ENCODE results near the gene PDZD7.

PDZD7 gene

GRCh38 chr10:100969187-100970075 lies 61.5 kb downstream of the PDZD7 start, which contains the start of gene SEMA4G:
Gene SEMA4G (plus strand): TSS chr10:100969504. CDS start chr10:100972913, 3,409 bp downstream.
- CTCF ChIA-PET, result interaction anchor here (0.9 to 1.4 kb wide), 5 partner anchors 11 to 46 kb away, joined by 3 to 7 read pairs (median 4); no protein-coding TSS in a partner anchor

GRCh38 chr10:100968863-100969186 lies 62.1 kb downstream of the PDZD7 start:
- no peaks in the 10 kb centered on the region for H3K9me3 Mint-ChIP-seq
- peaks cover 14% of the 10 kb centered on the region for H3K4me1 Mint-ChIP-seq
- peaks cover 35% of the 10 kb centered on the region for H3K27me3 Mint-ChIP-seq
- H3K4me3 Mint-ChIP-seq, result peak overlapping the region; percentile 56
- peaks cover 2% of the 10 kb centered on the region for H3K36me3 Mint-ChIP-seq
- CTCF ChIA-PET, result interaction anchor here (0.7 to 1.2 kb wide), 6 partner anchors 10 to 46 kb away, joined by 3 to 7 read pairs (median 4); partner anchors contain the start of genes MRPL43 and TWNK
- H3K27ac Mint-ChIP-seq, result no peak overlapping the region
- no peak for DNase-seq

More at GRCh38 chr10:100969187-100970075, 61.5 kb downstream of the PDZD7 start, which contains the start of gene SEMA4G:
- H3K9me3 Mint-ChIP-seq, result no peaks in the 10 kb centered on the region
- peak; percentile 66 for DNase-seq
- H3K4me1 Mint-ChIP-seq, result peaks cover 14% of the 10 kb centered on the region
- peaks cover 2% of the 10 kb centered on the region for H3K36me3 Mint-ChIP-seq
- H3K4me3 Mint-ChIP-seq, result peak within 1 kb of the TSS; percentile 56
- H3K27me3 Mint-ChIP-seq, result peaks cover 35% of the 10 kb centered on the region
- no peak within 1 kb of the TSS for H3K27ac Mint-ChIP-seq

DNA sequence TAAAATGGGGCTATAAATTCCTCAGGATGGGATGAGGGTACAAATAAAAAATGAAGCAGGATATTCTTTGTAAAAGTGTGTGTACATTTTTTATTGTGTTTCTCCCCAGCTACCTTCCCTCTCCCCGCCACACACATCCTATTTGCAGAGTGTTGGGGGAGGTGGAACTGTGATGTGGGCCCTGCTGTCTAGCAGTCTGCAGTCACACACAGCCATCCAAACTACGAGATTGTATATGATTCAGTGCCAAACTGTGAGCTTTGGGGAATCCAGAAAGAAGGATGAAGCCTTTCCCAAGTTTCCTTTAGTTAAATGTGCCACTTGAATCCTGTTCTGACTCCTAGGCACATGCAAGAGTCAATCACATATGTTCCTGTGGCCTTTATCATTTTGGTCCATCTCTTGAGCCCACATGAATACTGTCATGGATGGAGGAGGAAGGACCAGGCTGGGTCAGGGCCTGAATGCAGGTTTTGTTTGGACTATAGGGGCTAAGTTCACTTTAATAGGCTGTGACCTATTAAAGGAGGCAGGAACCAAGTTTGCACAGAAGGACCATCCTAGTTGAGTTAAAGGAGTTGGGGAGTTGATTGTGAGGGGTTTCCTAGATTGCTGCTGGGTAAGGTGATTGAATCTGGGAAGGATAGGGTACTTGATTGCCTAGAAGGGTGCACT lies 62.7 kb downstream of the PDZD7 start:
- H3K27me3 Mint-ChIP-seq, result peaks cover 32% of the 10 kb centered on the region
- H3K9me3 Mint-ChIP-seq, result no peaks in the 10 kb centered on the region
- no peak for DNase-seq
- H3K4me3 Mint-ChIP-seq, result peak overlapping the region; percentile 56
- peaks cover 14% of the 10 kb centered on the region for H3K4me1 Mint-ChIP-seq
- CTCF ChIA-PET, result interaction anchor here (0.7 to 1.7 kb wide), 7 partner anchors 10 to 47 kb away, joined by 3 to 7 read pairs (median 3); partner anchors contain the start of genes MRPL43 and TWNK
- peaks cover 2% of the 10 kb centered on the region for H3K36me3 Mint-ChIP-seq
- no peak overlapping the region for H3K27ac Mint-ChIP-seq

- CTCF ChIA-PET, result interaction anchor here (0.8 to 1.7 kb wide), 3 partner anchors 19 to 52 kb away, joined by 3 read pairs; no protein-coding TSS in a partner anchor
Measured at GRCh38 chr10:100967332-100967731, 63.6 kb downstream of the PDZD7 start.

DNA sequence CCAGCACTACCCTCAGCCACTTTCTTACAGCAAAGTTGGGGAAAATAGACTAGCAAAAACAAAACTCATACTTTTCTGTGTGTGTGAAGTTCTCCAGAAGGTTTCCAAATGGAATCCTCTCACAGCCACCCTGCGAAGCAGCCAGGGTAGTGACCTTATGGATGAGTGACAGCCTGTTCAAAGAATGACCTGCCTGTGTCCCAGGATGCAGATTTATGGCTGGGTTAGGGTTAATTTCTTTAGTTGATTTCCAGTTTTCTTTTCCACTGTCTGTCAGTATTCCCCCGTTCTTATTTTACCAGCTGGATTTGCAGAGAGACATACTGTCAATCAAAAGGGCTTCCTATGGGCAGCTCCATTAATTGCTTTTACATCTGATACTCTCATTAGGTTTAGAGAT lies 64.0 kb downstream of the PDZD7 start:
- Mint-ChIP-seq H3K36me3 (peaks cover 13% of the 10 kb centered on the region), H3K9me3 (no peaks in the 10 kb centered on the region), H3K27me3 (peaks cover 21% of the 10 kb centered on the region), H3K4me1 (peaks cover 14% of the 10 kb centered on the region), H3K4me3 (no peak overlapping the region), H3K27ac (no peak overlapping the region)
- no peak for DNase-seq
- CTCF ChIA-PET, result interaction anchor here (0.8 to 1.7 kb wide), 3 partner anchors 19 to 53 kb away, joined by 3 read pairs; no protein-coding TSS in a partner anchor

More at GRCh38 chr10:100967332-100967731, 63.6 kb downstream of the PDZD7 start:
- Mint-ChIP-seq H3K4me1 (peaks cover 14% of the 10 kb centered on the region), H3K27me3 (peaks cover 23% of the 10 kb centered on the region), H3K36me3 (peaks cover 9% of the 10 kb centered on the region), H3K4me3 (no peak overlapping the region), H3K27ac (no peak overlapping the region), H3K9me3 (no peaks in the 10 kb centered on the region)
- DNase-seq, result no peak

DNA sequence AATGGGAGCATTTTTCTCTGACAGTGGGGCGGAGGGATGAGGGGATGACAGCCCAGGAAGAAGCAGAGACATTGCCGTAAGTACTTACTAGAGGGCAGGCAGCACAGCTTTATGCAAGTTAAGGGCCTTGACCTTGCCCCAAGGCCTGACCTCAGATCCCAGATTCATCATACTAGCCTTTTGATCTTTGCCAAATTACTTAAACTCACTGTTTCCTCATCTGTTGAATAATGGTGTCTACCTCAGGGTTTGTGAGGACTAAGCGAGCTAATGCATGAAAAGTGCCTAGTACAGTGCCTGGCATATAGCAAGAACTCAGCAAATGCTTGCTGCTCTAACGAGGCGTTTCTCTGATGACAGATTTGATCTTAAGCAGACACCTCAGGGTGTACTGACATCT lies 65.1 kb downstream of the PDZD7 start:
- H3K4me3 Mint-ChIP-seq, result no peak overlapping the region
- peaks cover 13% of the 10 kb centered on the region for H3K36me3 Mint-ChIP-seq
- H3K9me3 Mint-ChIP-seq, result no peaks in the 10 kb centered on the region
- peaks cover 14% of the 10 kb centered on the region for H3K4me1 Mint-ChIP-seq
- no peak overlapping the region for H3K27ac Mint-ChIP-seq
- DNase-seq, result no peak
- H3K27me3 Mint-ChIP-seq, result peaks cover 21% of the 10 kb centered on the region
- CTCF ChIA-PET, result interaction anchor here (0.7 to 1.3 kb wide), 2 partner anchors 32 to 49 kb away, joined by 4 to 6 read pairs; no protein-coding TSS in a partner anchor

DNA sequence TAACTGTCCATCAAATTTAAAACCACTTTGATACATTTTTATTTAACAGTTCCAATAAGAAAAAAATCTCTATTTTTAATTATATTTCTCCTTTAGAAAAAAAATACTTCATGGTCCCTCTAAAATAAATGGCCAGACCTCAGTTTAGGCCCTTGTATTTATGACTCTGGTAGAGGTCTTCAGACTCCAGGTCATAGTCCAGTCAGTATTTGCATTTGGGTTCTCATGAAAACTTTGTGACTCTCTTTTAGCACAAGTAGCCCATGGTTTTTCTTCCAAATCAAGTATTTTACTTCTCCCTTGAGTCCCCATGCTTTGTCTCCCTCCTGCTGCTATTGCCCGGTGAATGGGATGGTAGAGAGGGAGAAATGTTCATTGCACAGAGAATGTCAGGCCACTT lies 67.1 kb downstream of the PDZD7 start:
- Mint-ChIP-seq H3K4me1 (peaks cover 6% of the 10 kb centered on the region), H3K9me3 (no peaks in the 10 kb centered on the region), H3K27ac (no peak overlapping the region), H3K4me3 (no peak overlapping the region), H3K27me3 (peaks cover 6% of the 10 kb centered on the region), H3K36me3 (peaks cover 26% of the 10 kb centered on the region)
- no peak for DNase-seq
- CTCF ChIA-PET, result no interaction called here

GRCh38 chr10:100962351-100963080 lies 68.4 kb downstream of the PDZD7 start:
- no peak for DNase-seq
- peaks cover 30% of the 10 kb centered on the region for H3K36me3 Mint-ChIP-seq
- H3K4me1 Mint-ChIP-seq, result no peaks in the 10 kb centered on the region
- H3K27me3 Mint-ChIP-seq, result no peaks in the 10 kb centered on the region
- H3K9me3 Mint-ChIP-seq, result no peaks in the 10 kb centered on the region
- no peak overlapping the region for H3K4me3 Mint-ChIP-seq
- CTCF ChIA-PET, result interaction anchor here (0.5 kb wide), 1 partner anchor 18 kb away, joined by 4 read pairs; no protein-coding TSS in a partner anchor
- no peak overlapping the region for H3K27ac Mint-ChIP-seq

DNA sequence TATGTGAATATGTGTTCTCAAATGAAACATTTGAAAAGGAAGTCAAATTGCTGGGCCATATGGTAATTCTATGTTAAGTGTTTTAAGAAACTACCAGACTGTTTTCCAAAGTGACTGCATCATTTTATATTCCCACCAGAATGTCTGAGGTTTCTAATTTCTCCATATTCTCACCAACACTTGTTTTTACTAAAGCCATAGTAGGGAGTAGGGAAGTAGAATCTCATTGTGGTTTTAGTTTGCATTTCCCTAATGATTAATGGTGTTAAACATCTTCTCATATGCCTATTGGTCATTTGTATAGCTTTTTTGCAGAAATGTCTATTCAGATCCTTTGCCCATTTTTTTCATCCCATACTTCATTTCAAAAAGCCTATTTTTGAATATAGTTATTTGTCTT lies 70.7 kb downstream of the PDZD7 start:
- Mint-ChIP-seq H3K4me3 (no peak overlapping the region), H3K27me3 (no peaks in the 10 kb centered on the region), H3K27ac (no peak overlapping the region), H3K36me3 (peaks cover 35% of the 10 kb centered on the region), H3K9me3 (no peaks in the 10 kb centered on the region), H3K4me1 (peaks cover 10% of the 10 kb centered on the region)
- no peak for DNase-seq
- CTCF ChIA-PET, result no interaction called here

Measured in activated naive CD4-positive, alpha-beta T cell treated with anti-CD3 and anti-CD28 coated beads, Interleukin-2, amount 10 ng/mL, durations not matched to agents 7 days and 5 days (primary cell).